ENCODE results near the gene ELOF1. TPM values are rescaled to one million over a fixed set of nuclear protein-coding genes. Genes with fewer than 3 reads are reported as not detected.

Gene ELOF1
- total and polyA plus RNA-seq, 3 donors from 2014 or later, result 131 to 262 (median 184) TPM

GRCh38 chr19:11597202-11598102, 38.4 kb upstream of the ELOF1 start, which contains the start of gene ZNF627:
TSS of gene ZNF627 (plus strand) at chr19:11597483. CDS start at chr19:11597628, 145 bp downstream.
- TF ChIP-seq POLR2A (IDR thresholded peaks at IDR 0.05) (peak; percentile 96), CTCF (IDR thresholded peaks at IDR 0.05) (peak in 2 of 3 experiments; percentile 29 to 31)
- 0% methylated on average over 23 to 67 of the region's 67 CpGs for WGBS, 2 donors
- intact Hi-C loops (cut with DNase I; ENCODE audit: low total_unique reads), result no loop called here
- H3K36me3 ChIP-seq (ENCODE audit: low read depth, missing control alignments), result no peaks in the 10 kb centered on the region
- H3K4me3 ChIP-seq, result peak within 1 kb of the TSS; percentile 73 to 76
- H3K27ac ChIP-seq, result peak within 1 kb of the TSS; percentile 83 to 88
- peaks cover 3% of the 10 kb centered on the region for H3K4me1 ChIP-seq
- no peaks in the 10 kb centered on the region for H3K27me3 ChIP-seq
- peak; percentile 100 for DNase-seq
- H3K9me3 ChIP-seq, result no peaks in the 10 kb centered on the region

GRCh38 chr19:11596156-11596555, 37.1 kb upstream of the ELOF1 start:
- no peak for DNase-seq
- 41 to 65% methylated on average over 10 of the region's 10 CpGs for WGBS, 2 donors
- no peak overlapping the region for H3K27ac ChIP-seq
- H3K4me1 ChIP-seq, result peaks cover 3% of the 10 kb centered on the region
- H3K36me3 ChIP-seq (ENCODE audit: low read depth, missing control alignments), result no peaks in the 10 kb centered on the region
- intact Hi-C loops (cut with DNase I; ENCODE audit: low total_unique reads), result no loop called here
- no peak for TF ChIP-seq POLR2A (IDR thresholded peaks at IDR 0.05)
- TF ChIP-seq CTCF (IDR thresholded peaks at IDR 0.05), result no peak
- no peaks in the 10 kb centered on the region for H3K9me3 ChIP-seq
- H3K27me3 ChIP-seq, result no peaks in the 10 kb centered on the region
- H3K4me3 ChIP-seq, result no peak overlapping the region

DNA sequence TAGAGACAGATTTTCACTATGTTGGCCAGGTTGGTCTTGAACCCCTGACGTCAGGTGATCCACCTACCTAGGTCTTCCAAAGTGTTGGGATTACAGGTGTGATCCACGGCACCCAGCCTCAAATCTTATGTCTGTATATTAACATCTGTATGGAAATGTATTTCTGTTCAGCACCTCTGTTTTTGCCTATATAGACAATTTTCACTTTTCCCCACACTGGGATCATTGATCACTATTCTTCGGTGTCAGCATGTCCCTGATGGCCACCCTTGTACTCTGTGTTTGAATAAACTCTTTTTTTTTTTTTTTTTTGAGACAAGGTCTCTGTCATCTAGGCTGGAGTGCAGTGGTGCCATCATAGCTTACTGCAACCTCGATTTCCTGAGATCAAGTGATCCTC, 35.1 kb upstream of the ELOF1 start:
- Histone ChIP-seq H3K27me3 (no peaks in the 10 kb centered on the region), H3K27ac (no peak overlapping the region), H3K4me3 (no peak overlapping the region), H3K4me1 (peaks cover 3% of the 10 kb centered on the region), H3K36me3 (ENCODE audit: low read depth, missing control alignments) (no peaks in the 10 kb centered on the region), H3K9me3 (no peaks in the 10 kb centered on the region)
- DNase-seq, result no peak
- intact Hi-C loops (cut with DNase I; ENCODE audit: low total_unique reads), result no loop called here
- 88 to 89% methylated on average over 4 of the region's 4 CpGs for WGBS, 2 donors
- TF ChIP-seq POLR2A (IDR thresholded peaks at IDR 0.05) (no peak), CTCF (IDR thresholded peaks at IDR 0.05) (no peak)

DNA sequence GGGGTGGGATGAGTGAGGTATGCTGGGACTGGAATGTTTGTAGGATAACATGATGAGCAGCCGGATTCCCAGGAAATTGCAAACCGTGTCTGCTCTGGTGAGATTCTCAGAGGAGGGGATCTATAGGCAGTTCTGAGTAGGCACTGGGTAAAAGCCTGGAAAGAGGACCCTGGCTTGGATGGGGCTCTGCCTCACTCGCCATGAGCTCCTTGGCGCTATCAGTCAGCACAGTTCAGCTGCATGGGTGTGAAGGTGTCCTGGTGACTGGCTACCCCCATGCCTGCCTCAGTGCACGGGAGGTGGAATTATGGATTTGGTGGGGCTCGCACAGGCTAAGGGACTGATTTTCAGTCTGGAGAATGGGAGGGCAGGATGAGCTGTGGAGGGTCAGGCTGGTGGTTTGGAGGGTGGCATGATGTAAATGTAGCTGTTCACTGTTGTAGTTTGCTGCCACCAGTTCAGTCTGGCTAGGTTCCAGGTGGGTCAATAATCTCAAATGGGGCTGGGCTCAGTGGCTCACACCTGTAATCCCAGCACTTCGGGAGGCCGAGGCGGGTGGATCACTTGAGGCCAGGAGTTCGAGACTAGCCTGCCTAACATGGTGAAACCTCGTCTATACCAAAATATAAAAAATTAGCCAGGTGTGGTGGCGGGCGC, 29.1 kb upstream of the ELOF1 start:
- Histone ChIP-seq H3K4me3 (no peak overlapping the region), H3K27me3 (no peaks in the 10 kb centered on the region), H3K9me3 (no peaks in the 10 kb centered on the region), H3K4me1 (peaks cover 3% of the 10 kb centered on the region), H3K27ac (no peak overlapping the region), H3K36me3 (ENCODE audit: low read depth, missing control alignments) (no peaks in the 10 kb centered on the region)
- TF ChIP-seq CTCF (IDR thresholded peaks at IDR 0.05) (no peak), POLR2A (IDR thresholded peaks at IDR 0.05) (no peak)
- intact Hi-C loops (cut with DNase I; ENCODE audit: low total_unique reads), result no loop called here
- DNase-seq, result no peak
- WGBS, 2 donors, result 60 to 68% methylated on average over 12 to 13 of the region's 13 CpGs

Measured in testis (tissue), 3 donors.